WTC11 (cell line): ENCODE data around the gene DNAJA4. TPM values are rescaled to one million over a fixed set of nuclear protein-coding genes. Genes with fewer than 3 reads are reported as not detected.
A peak's percentile ranks its signal among the peaks of the same experiment; 100 is the strongest.

Experiments
- ATAC-seq: fragments of 200-7000 bp; cut with Tn5 transposase; 2 replicates; pipeline ENCODE4 v1.10.0; 2021; ENCODE audit warnings: mild to moderate bottlenecking, moderate library complexity
- CTCF ChIA-PET: fragments of 300-600 bp; sonication (Branson Sonifier 250); formaldehyde crosslinking; loops from one replicate; lab custom pipeline; 2021; ENCODE audit warnings: antibody characterized with exemption; lab: Charles Lee
- POLR2A ChIA-PET: fragments of 350-600 bp; sonication (Branson Sonifier 250); formaldehyde crosslinking; loops from one replicate; lab custom pipeline; 2021; ENCODE audit warnings: antibody characterized with exemption; lab: Charles Lee
- DNase-seq: peaks from one replicate; pipeline ENCODE4 v3.0.0; 2021; ENCODE audit warnings: low spot score
- H3K27ac Mint-ChIP-seq: 2 replicates; pipeline ENCODE4 v1.8.0; 2021; ENCODE audit warnings: mixed read lengths
- H3K27me3 Mint-ChIP-seq: 2 replicates; pipeline ENCODE4 v1.8.0; 2021; ENCODE audit warnings: low read depth, mild to moderate bottlenecking, moderate library complexity, mixed read lengths
- H3K36me3 Mint-ChIP-seq: 2 replicates; pipeline ENCODE4 v1.8.0; 2021; ENCODE audit warnings: mixed read lengths
- H3K4me1 Mint-ChIP-seq: 2 replicates; pipeline ENCODE4 v1.8.0; 2022; ENCODE audit warnings: mixed read lengths
- H3K4me3 Mint-ChIP-seq: 2 replicates; pipeline ENCODE4 v1.8.0; 2021; ENCODE audit warnings: mild to moderate bottlenecking, moderate library complexity, mixed read lengths
- H3K9me3 Mint-ChIP-seq: 2 replicates; pipeline ENCODE4 v1.8.0; 2021; ENCODE audit warnings: mixed read lengths
- ATF3 ChIP-seq: sonication (generic); formaldehyde crosslinking; conservative IDR thresholded peaks from 2 replicates; pipeline ENCODE4 v1.8.1; 2022; ENCODE audit warnings: mild to moderate bottlenecking, missing genetic modification reagents
- E2F1 ChIP-seq: sonication (generic); formaldehyde crosslinking; IDR thresholded peaks from 2 replicates; pipeline ENCODE4 v1.8.0; 2022; ENCODE audit warnings: mild to moderate bottlenecking, missing genetic modification reagents
- MAX ChIP-seq: sonication (generic); formaldehyde crosslinking; IDR thresholded peaks from 2 replicates; pipeline ENCODE4 v1.8.0; 2022; ENCODE audit warnings: mild to moderate bottlenecking, missing genetic modification reagents
- NFE2L1 ChIP-seq: sonication (generic); formaldehyde crosslinking; IDR thresholded peaks from 2 replicates; pipeline ENCODE4 v1.8.1; 2023; ENCODE audit warnings: missing genetic modification reagents
- NR3C1 ChIP-seq: sonication (generic); formaldehyde crosslinking; conservative IDR thresholded peaks from 2 replicates; pipeline ENCODE4 v1.8.1; 2023; ENCODE audit warnings: low read depth, mild to moderate bottlenecking, missing genetic modification reagents
- PRDM15 ChIP-seq: sonication (generic); formaldehyde crosslinking; IDR thresholded peaks from 2 replicates; pipeline ENCODE4 v1.8.0; 2022; ENCODE audit warnings: missing genetic modification reagents
- STAT6 ChIP-seq: sonication (generic); formaldehyde crosslinking; conservative IDR thresholded peaks from 2 replicates; pipeline ENCODE4 v1.8.1; 2023; ENCODE audit warnings: mild to moderate bottlenecking, low read depth, missing genetic modification reagents, moderate library complexity
- TP53 ChIP-seq: sonication (generic); formaldehyde crosslinking; IDR thresholded peaks from 2 replicates; pipeline ENCODE4 v1.8.1; 2023; ENCODE audit warnings: mild to moderate bottlenecking, missing genetic modification reagents
- ZBTB21 ChIP-seq: sonication (generic); formaldehyde crosslinking; IDR thresholded peaks from 2 replicates; pipeline ENCODE4 v1.8.1; 2023; ENCODE audit warnings: mild to moderate bottlenecking, missing genetic modification reagents, borderline replicate concordance
- ZNF121 ChIP-seq: sonication (generic); formaldehyde crosslinking; IDR thresholded peaks from 2 replicates; pipeline ENCODE4 v1.8.0; 2023; ENCODE audit warnings: missing genetic modification reagents
- ZNF138 ChIP-seq: sonication (generic); formaldehyde crosslinking; conservative IDR thresholded peaks from 2 replicates; pipeline ENCODE4 v1.8.1; 2022; ENCODE audit warnings: mild to moderate bottlenecking, moderate library complexity, missing genetic modification reagents
- ZNF281 ChIP-seq: sonication (generic); formaldehyde crosslinking; IDR thresholded peaks from 2 replicates; pipeline ENCODE4 v1.8.0; 2023; ENCODE audit warnings: mild to moderate bottlenecking, missing genetic modification reagents
- ZNF317 ChIP-seq: sonication (generic); formaldehyde crosslinking; IDR thresholded peaks from 2 replicates; pipeline ENCODE4 v1.8.1; 2023; ENCODE audit warnings: low read depth, mild to moderate bottlenecking, moderate library complexity, missing genetic modification reagents, borderline replicate concordance
- ZNF512 ChIP-seq: sonication (generic); formaldehyde crosslinking; IDR thresholded peaks from 2 replicates; pipeline ENCODE4 v1.8.1; 2022; ENCODE audit warnings: missing genetic modification reagents, borderline replicate concordance
- ZNF671 ChIP-seq: fragments of 250-450 bp; sonication (Bioruptor Pico); IDR thresholded peaks from 2 replicates; pipeline ENCODE4 v1.8.0; 2021; ENCODE audit warnings: mild to moderate bottlenecking
- total RNA-seq: library from RNA; stranded (reverse); gene quantifications from 3 replicates; pipeline ENCODE4 v1.2.3, GENCODE V29; 2021

Gene DNAJA4
- total RNA-seq, 1 experiment from 2014 or later: 7.8 TPM

- peak; percentile 12 for ATAC-seq
- Mint-ChIP-seq H3K4me3 (no peak overlapping the region; the same call in 1 of the 2 replicates), H3K27ac (peak overlapping the region; percentile 54; the same call in 1 of the 2 replicates), H3K36me3 (no peaks in the 10 kb centered on the region), H3K27me3 (no peaks in the 10 kb centered on the region), H3K9me3 (no peaks in the 10 kb centered on the region), H3K4me1 (peaks cover 45% of the 10 kb centered on the region)
- ChIA-PET CTCF (interaction anchor here (0.8 to 2.5 kb wide), 9 partner anchors 10 to 419 kb away, joined by 3 to 13 read pairs (median 5); partner anchors contain the start of gene CRABP1), POLR2A (no interaction called here)
- TF ChIP-seq ATF3 (CRISPR knock-in tag) (no peak), E2F1 (CRISPR knock-in tag) (no peak), STAT6 (CRISPR knock-in tag) (no peak), PRDM15 (CRISPR knock-in tag) (no peak), ZNF512 (CRISPR knock-in tag) (no peak), ZNF138 (CRISPR knock-in tag) (no peak)
- no peak for DNase-seq
Observed at GRCh38 chr15:78321786-78322185, 57.4 kb downstream of the DNAJA4 start.

- Mint-ChIP-seq H3K27me3 (no peaks in the 10 kb centered on the region), H3K4me1 (peaks cover 41% of the 10 kb centered on the region), H3K4me3 (no peak overlapping the region; the same call in 1 of the 2 replicates), H3K27ac (peak overlapping the region; percentile 54), H3K9me3 (no peaks in the 10 kb centered on the region), H3K36me3 (no peaks in the 10 kb centered on the region)
- DNase-seq (no peak), ATAC-seq (peak; percentile 34)
- ChIA-PET CTCF (interaction anchor here (0.6 to 2.5 kb wide), 9 partner anchors 10 to 505 kb away, joined by 3 to 13 read pairs (median 4); partner anchors contain the start of gene CRABP1), POLR2A (no interaction called here)
- TF ChIP-seq E2F1 (CRISPR knock-in tag): no peak
- TF ChIP-seq ATF3 (CRISPR knock-in tag): no peak
- no peak for TF ChIP-seq ZNF671 (CRISPR knock-in tag)
- TF ChIP-seq TP53 (CRISPR knock-in tag): 0 out of 2 replicates have a peak, but pooled peaks have one; percentile 59
- TF ChIP-seq NR3C1 (CRISPR knock-in tag): no peak
- no peak for TF ChIP-seq ZBTB21 (CRISPR knock-in tag)
- TF ChIP-seq MAX (CRISPR knock-in tag): no peak
- no peak for TF ChIP-seq ZNF512 (CRISPR knock-in tag)
- no peak for TF ChIP-seq ZNF121 (CRISPR knock-in tag)
- TF ChIP-seq ZNF317 (CRISPR knock-in tag): no peak
- TF ChIP-seq NFE2L1: no peak
- TF ChIP-seq ZNF281: 0 out of 2 replicates have a peak, but pooled peaks have one; percentile 44
Observed at GRCh38 chr15:78322243-78322642, 57.9 kb downstream of the DNAJA4 start.
